ENCODE measurements around the gene TTYH1.

Gene TTYH1

DNA sequence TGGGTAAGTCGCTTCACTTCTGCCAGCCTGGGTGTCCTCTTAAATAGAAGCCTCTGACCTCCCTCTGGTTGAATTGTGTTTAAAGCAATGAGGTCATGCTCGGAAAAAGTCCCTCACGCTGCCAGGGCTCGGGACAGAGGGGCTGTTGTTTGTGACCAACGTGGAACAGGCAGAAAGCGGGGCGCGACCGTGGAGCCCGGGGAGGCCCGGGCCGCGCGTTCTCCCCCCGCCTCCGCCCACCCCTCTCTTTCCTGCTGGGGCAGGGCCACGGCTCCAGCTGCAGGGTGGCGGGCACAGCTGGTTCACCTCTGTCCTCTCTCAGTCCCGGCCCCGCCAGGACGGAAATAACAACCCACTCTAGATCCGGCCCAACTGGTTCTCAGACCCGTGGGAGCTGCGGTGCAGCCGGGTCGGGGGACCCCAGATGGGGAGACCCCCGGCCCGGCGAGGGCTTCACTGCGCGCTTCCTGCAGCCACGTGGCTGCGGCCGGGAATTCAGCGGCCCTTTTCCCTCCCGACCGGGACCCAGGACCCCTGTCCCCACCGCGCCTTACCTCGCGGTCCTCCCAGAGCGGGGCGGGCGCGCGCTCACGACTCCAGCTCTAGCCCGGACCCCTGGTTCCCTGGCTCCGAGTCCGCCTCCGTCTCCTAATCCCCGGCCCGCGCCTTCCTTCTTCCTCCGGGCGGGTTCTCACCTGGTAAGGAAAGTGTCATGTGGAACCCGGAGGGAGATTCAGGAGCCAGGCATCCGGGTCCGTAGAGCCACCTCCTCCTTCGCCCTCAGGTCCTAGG is 55.9 kb downstream of the TTYH1 start:
- Histone ChIP-seq H3K4me3 (ENCODE audit: low read length, poor library complexity, severe bottlenecking) (no peak overlapping the region), H2AFZ (ENCODE audit: low read length) (no peak overlapping the region), H4K20me1 (ENCODE audit: insufficient read depth, low read length, poor library complexity, severe bottlenecking) (no peaks in the 10 kb centered on the region), H3K36me3 (ENCODE audit: insufficient read depth, low read length) (no peaks in the 10 kb centered on the region), H3K9me3 (ENCODE audit: insufficient read depth, low read depth, low read length) (no peaks in the 10 kb centered on the region), H3K9ac (ENCODE audit: low read depth, low read length, poor library complexity, severe bottlenecking) (no peak overlapping the region), H3K4me2 (ENCODE audit: low read depth, low read length, poor library complexity, severe bottlenecking) (no peak overlapping the region), H3K27me3 (ENCODE audit: insufficient read depth, low read length, poor library complexity, severe bottlenecking) (no peaks in the 10 kb centered on the region), H3K79me2 (ENCODE audit: insufficient read depth, low read length) (no peaks in the 10 kb centered on the region), H3F3A (ENCODE audit: low read depth) (no peaks in the 10 kb centered on the region), H3K9me2 (replicated peaks; ENCODE audit: low read depth, low read length) (no peaks in the 10 kb centered on the region), H3K4me1 (ENCODE audit: insufficient read depth, low read length, poor library complexity, severe bottlenecking) (no peaks in the 10 kb centered on the region)
- TF ChIP-seq, protein P1, sequence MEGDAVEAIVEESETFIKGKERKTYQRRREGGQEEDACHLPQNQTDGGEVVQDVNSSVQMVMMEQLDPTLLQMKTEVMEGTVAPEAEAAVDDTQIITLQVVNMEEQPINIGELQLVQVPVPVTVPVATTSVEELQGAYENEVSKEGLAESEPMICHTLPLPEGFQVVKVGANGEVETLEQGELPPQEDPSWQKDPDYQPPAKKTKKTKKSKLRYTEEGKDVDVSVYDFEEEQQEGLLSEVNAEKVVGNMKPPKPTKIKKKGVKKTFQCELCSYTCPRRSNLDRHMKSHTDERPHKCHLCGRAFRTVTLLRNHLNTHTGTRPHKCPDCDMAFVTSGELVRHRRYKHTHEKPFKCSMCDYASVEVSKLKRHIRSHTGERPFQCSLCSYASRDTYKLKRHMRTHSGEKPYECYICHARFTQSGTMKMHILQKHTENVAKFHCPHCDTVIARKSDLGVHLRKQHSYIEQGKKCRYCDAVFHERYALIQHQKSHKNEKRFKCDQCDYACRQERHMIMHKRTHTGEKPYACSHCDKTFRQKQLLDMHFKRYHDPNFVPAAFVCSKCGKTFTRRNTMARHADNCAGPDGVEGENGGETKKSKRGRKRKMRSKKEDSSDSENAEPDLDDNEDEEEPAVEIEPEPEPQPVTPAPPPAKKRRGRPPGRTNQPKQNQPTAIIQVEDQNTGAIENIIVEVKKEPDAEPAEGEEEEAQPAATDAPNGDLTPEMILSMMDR (conservative IDR thresholded peaks at IDR 0.05; ENCODE audit: low read length) = no peak
- TF ChIP-seq EZH2phosphoT487 (IDR thresholded peaks at IDR 0.05; ENCODE audit: borderline replicate concordance) = no peak

DNA sequence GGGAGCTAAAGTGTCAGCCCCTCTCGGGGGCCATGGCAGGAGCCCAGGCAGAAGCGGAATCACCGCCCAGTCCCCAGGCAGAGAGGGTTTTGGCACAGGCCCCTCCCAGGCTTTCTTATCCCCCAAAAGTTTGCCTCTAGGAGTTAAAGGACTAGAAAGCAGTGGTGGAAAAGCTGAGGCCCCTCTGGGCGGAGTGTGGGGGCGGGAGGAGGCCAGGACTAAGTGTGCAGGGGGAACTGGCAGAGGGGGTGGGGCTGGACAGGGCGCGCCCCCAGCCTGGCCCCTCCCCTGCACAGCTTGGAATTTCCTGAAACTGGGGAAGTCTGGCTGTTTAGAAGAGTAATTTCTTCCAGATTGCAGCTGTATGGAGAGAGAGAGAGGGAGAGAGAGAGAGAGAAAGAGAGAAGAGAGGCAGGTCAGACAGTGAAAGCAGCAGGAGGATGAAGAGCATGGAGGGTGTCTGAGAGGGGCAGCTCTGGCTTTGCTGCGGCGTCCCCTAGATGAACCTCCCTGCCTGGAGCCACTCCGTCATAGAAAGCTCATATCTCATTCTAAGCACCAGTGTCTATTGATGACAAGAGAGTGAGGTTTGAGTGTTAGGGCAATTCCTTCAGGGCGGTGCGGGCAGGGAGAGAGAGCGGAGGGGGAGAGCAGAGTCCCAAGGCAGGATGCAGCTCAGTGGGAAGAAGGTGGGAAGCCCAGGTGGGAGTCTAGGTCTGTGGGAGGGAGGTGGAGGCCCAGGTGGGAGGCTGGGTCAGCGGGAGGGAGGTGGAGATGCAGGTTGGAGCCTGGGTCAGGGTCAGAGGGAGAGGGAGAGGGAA is 58.0 kb downstream of the TTYH1 start, which contains the start of gene CDC42EP5:
TSS of gene CDC42EP5 (minus strand) at position 226 of the 821 bp plus-strand sequence. CDS start 7,749 bp downstream, outside the sequence.
- Histone ChIP-seq H3K4me3 (ENCODE audit: low read length, poor library complexity, severe bottlenecking) (no peak within 1 kb of the TSS), H3F3A (ENCODE audit: low read depth) (no peaks in the 10 kb centered on the region), H3K9me3 (ENCODE audit: insufficient read depth, low read depth, low read length) (no peaks in the 10 kb centered on the region), H4K20me1 (ENCODE audit: insufficient read depth, low read length, poor library complexity, severe bottlenecking) (no peaks in the 10 kb centered on the region), H3K4me1 (ENCODE audit: insufficient read depth, low read length, poor library complexity, severe bottlenecking) (no peaks in the 10 kb centered on the region), H3K9ac (ENCODE audit: low read depth, low read length, poor library complexity, severe bottlenecking) (no peak within 1 kb of the TSS), H2AFZ (ENCODE audit: low read length) (peak within 1 kb of the TSS; percentile 45; the same call in 1 of the 2 replicates), H3K9me2 (replicated peaks; ENCODE audit: low read depth, low read length) (no peaks in the 10 kb centered on the region), H3K4me2 (ENCODE audit: low read depth, low read length, poor library complexity, severe bottlenecking) (no peak within 1 kb of the TSS), H3K36me3 (ENCODE audit: insufficient read depth, low read length) (no peaks in the 10 kb centered on the region), H3K27me3 (ENCODE audit: insufficient read depth, low read length, poor library complexity, severe bottlenecking) (no peaks in the 10 kb centered on the region), H3K79me2 (ENCODE audit: insufficient read depth, low read length) (no peaks in the 10 kb centered on the region)
- TF ChIP-seq EZH2phosphoT487 (IDR thresholded peaks at IDR 0.05; ENCODE audit: borderline replicate concordance) = no peak
- TF ChIP-seq, protein P1 (conservative IDR thresholded peaks at IDR 0.05; ENCODE audit: low read length) = no peak

DNA sequence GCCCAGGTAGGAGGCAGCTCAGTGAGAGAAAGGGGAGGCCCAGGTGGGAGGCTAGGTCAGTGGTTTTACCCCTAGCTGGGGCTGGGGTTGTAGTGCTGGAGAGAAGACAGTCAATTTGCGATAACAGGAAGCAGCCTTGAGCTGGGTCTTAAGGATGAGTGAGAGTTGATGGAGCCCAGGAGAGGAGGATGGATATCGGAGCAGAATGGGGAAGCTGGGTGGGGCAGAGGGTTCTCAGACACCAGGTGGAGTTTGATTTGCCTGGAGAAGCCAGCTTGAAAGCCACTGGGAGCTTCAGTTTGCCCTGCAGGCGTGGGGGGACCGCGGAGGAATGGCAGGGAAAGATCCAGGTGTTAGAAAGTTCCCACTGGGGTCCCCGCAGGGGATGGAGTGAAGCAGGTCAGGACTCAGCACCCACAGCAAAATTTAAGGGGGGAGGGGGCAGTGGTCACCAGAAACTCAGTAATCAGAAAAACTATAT is 58.7 kb downstream of the TTYH1 start:
- H3F3A ChIP-seq (ENCODE audit: low read depth) = no peaks in the 10 kb centered on the region
- no peaks in the 10 kb centered on the region for H3K36me3 ChIP-seq (ENCODE audit: insufficient read depth, low read length)
- no peaks in the 10 kb centered on the region for H3K4me1 ChIP-seq (ENCODE audit: insufficient read depth, low read length, poor library complexity, severe bottlenecking)
- no peak overlapping the region for H2AFZ ChIP-seq (ENCODE audit: low read length)
- no peak overlapping the region for H3K4me3 ChIP-seq (ENCODE audit: low read length, poor library complexity, severe bottlenecking)
- no peaks in the 10 kb centered on the region for H3K9me3 ChIP-seq (ENCODE audit: insufficient read depth, low read depth, low read length)
- H3K9ac ChIP-seq (ENCODE audit: low read depth, low read length, poor library complexity, severe bottlenecking) = no peak overlapping the region
- H4K20me1 ChIP-seq (ENCODE audit: insufficient read depth, low read length, poor library complexity, severe bottlenecking) = no peaks in the 10 kb centered on the region
- H3K9me2 ChIP-seq (replicated peaks; ENCODE audit: low read depth, low read length) = no peaks in the 10 kb centered on the region
- TF ChIP-seq, protein P1 (conservative IDR thresholded peaks at IDR 0.05; ENCODE audit: low read length) = no peak
- TF ChIP-seq EZH2phosphoT487 (IDR thresholded peaks at IDR 0.05; ENCODE audit: borderline replicate concordance) = no peak
- no peak overlapping the region for H3K4me2 ChIP-seq (ENCODE audit: low read depth, low read length, poor library complexity, severe bottlenecking)
- H3K79me2 ChIP-seq (ENCODE audit: insufficient read depth, low read length) = no peaks in the 10 kb centered on the region
- no peaks in the 10 kb centered on the region for H3K27me3 ChIP-seq (ENCODE audit: insufficient read depth, low read length, poor library complexity, severe bottlenecking)

All from Loucy (cell line).